GM18498 (cell line): ENCODE data around the gene TMEM260.
"Not testable (repeated sequence)": the region's sequence is repeated elsewhere in the genome, so short reads cannot be mapped to it uniquely, and the experiment has no call there.

ENCODE experiments used
- ATAC-seq: cut with Tn5 transposase; IDR thresholded peaks from one replicate; pipeline ENCODE4 v1.9.1; 2021; ENCODE audit warnings: mild to moderate bottlenecking, moderate library complexity; ENCODE audit not compliant: unreplicated experiment

The TMEM260 gene

DNA sequence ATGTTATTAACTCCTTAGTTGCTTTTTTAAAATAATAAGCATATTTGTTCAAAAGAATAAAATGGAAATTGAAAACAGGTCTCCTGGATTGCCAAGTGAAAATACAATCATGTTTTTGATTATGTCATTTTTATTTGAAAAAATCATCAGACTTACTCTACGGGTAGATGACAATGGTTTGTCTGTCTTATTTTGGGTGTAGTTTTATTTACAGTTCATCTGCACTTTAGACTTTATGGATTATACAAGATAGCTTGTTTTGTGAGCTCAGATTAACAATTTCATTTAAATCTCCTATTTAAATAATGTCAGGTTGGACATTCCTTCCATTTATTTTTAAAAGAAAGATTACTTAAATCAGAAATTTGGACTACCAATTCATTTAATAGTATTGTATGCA is 14.8 kb downstream of the TMEM260 start:
- ATAC-seq, result no peak

DNA sequence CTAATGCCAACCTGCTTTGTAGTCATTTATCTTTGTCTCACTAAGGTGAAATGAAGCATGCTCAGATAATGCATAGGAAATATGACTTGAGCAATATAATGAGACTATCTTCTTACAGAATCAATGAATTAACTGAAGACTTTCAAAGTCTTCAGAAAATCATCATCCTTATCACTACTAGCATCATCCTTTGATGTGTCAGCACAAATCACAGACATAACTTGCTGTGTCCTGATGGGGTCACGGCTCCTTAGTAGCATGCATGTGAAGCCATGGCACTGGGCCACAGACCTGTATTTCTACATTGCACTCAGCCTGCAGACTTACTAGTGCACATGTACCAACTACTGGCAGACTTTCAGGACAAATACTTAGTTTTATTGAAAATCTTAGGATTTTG is 18.9 kb downstream of the TMEM260 start:
- no peak for ATAC-seq

DNA sequence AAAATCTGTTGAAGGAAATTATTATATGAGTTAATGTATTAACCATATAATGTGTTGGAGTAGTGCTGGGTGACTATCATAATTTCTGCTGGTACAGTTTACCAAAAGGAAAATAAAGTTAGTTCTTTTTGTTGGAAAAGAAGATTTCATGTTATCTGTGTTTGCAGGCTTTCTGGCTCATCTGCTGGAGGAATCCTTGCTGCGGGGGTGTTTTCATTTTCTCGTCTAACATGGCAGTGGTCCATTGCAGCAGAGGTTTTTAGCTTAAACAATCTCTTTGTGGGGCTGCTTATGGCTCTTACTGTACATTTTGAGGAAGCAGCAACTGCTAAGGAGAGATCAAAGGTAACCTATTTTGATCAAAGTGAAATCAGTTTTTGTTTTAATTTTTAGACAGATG is 24.1 kb downstream of the TMEM260 start:
- ATAC-seq, result no peak

DNA sequence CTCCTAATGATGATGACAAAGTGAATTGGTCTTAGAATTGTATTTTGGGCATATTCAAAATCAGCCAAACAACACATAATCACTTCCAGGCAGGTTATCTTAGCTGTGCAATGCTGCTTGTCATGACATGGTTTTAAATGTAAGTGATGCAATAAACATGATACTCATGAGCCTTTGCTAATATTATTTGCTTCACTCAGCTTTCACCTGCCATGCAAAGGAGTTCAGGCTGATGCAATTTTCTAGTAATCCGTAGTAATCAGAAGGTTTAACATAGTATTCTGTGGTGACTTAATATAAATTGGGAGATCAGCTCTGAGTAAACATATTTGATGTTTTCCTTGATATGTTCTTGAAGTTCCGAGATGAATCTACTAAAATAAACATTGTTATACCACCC is 29.1 kb downstream of the TMEM260 start:
- ATAC-seq, result no peak

DNA sequence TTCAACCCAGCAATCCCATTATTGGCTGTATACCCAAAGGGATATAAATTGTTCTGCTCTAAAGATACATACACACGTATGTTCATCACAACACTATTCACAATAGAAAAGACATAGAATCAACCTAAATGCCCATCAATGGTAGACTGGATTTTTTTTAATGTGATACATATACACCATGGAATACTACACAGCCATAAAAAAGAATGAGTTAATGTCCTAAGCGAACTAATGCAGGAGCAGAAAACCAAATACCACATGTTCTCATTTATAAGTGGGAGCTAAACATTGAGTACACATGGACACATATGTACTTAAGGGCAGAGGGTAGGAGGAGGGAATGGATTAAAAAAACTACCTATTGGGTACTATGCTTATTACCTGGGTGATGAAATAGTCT is 32.1 kb downstream of the TMEM260 start:
- not testable (repeated sequence) for ATAC-seq

DNA sequence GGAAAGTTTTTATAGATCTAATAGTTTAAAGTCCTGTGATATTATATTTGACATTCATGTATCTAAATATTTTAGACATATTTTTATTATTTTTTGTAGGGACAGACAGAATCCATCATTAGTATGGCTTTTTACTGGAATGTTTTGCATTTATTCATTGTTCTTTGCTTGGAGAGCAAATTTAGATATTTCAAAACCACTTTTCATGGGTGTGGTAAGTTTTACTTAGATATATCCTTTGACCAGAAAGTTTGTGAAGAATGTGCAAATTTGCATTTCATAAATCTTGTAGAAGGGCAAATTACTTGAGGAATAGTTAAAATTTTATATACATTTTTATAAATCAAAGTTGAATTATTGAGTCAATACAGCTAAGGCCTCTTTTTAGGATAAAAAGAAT is 37.5 kb downstream of the TMEM260 start:
- ATAC-seq, result no peak

DNA sequence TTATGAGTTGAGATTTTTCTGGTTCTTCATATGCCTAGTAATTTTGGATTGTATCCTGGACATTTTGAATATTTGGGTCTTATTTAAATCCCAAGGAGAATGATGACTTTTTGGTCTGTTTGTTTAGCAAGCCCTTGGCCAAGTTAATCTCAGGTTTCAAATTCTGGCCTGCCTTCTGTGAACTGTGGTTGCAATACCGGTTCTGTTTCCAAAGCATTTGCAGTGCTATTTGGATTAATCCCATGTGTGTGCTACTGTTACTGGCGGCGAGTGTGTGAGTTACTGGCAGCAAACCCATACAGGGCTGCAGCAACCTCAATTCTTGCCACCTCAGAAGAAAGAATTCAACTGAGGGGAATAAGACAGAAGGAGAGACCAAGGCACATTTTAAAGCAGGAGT is 51.1 kb downstream of the TMEM260 start:
- ATAC-seq, result no peak

DNA sequence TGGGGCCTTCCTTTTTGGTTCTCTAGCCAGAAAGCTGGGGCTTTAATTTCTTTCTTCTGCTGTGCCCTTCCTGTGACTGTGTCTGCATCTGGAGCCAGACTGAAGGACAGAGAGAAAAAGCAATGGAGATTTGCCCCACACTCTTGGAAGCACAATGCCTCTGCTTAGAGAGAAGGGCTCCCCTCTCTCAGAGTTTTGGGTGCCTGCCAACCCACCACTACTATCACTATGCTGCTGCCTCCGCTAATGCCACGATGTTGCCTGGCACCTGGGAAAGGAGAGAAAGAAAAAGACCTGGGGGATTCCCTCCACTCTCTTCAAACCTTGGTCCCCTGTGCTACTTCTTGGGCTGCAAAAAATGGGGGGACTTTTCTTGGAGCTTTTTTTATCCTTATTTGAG is 52.6 kb downstream of the TMEM260 start:
- ATAC-seq, result no peak

DNA sequence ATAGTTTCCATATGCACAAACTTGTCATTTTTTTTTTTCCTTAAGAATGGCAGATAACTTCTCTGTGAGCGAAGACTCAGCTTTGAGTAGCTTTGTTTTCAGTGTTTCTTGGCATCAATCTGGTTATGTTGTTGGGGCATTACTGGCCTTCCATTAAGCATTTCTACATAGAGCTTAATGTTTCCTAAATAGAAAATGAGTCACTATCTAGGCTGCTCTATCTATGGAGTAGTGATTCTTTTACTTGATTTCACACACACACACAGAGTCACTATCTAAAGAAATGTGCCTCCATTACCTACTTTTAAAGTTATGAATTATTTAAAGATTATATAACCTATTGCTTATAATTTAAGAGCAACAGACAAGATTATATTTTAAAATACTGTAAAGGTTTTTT is 53.9 kb downstream of the TMEM260 start:
- no peak for ATAC-seq

DNA sequence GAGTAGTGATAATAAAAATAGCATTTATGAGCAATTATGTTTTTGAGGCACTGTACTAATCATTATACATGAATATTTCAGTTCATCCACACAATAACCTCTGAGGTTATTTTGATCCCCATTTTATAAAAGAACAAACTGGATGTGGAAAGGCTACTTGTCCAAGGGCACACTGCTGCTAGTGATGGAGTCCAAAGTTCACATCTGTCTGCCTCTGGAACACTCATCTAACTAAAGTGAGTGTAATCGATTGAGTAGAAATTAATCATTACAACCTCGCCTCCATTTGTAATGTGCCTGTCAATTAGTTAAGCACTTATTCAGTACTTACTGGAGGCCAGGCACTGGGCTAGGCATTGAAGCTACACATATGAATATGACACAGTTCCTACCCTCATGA is 55.4 kb downstream of the TMEM260 start:
- ATAC-seq, result no peak

DNA sequence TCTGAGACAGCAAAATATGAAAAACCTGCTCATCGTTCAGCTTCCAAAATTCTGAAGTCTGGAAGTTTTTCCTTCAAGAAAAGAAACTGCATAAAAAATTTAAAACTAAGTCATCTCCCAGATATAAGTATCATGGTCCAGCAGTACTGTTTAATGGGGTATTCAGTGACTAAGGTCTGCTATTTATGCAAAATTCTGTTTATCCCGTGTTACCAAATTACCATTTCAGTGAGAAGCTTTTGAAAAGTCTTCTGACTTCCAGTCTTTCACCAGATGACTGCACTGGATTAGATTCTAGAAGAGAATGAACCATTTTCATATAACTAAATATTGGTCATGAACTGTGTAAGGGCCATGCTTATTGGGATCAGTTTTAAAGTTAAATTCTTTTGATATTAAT is 67.9 kb downstream of the TMEM260 start:
- ATAC-seq, result no peak

DNA sequence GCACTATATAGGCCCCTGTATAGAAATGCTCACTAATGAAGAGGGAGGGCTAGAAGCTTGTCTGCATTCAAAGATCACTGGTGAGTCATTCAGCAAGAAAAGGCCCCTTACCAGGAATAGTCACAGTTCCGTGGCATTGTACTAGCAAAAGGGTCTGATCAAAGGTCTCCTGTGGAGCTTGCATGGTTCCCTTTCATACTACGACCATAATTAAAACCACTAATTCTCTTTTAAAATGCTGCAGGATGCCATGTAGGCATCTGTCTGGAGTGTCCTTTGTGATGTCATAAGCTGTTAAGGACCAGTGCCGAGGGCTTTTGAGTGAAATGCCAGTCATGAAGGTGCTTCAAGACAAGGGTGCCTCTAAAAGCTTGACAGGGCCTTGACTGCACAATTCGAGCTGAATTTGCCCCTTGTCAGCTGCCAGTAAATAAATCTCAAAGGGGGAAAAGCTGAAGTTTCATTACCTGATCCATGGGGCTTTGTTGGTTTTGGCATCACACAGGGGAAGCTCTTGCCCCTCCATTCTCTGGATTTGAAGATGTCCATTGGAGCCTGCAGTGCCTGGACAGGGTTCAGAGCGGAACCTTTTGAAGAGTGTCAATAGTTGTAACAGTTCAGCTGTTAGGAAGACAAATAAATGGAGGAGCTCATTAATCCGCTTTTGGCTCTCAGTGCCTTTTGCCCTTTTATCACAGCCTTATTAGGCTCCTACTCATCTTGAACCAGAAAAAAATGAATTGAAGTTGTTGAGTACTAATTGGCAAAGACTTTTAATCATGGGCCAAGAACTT is 69.1 kb downstream of the TMEM260 start:
- no peak for ATAC-seq

DNA sequence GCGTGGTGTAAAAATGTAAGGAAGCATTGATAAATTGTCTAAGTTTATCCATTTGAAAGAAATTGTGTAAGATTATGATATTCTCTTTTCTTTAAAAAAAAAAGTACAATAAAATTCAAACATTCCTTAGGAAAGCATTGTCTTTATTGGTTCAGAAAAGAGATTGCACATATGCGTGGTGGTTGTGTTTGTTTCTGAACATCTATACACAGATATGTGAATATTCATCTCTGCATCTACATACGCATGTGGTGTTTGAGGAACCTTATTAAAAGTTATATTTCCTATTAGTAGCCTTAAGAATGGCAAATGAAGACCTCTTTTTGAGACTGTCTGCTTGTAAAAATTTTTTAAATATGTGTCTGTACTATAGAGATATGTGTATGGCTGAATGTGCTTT is 69.8 kb downstream of the TMEM260 start:
- ATAC-seq, result no peak

DNA sequence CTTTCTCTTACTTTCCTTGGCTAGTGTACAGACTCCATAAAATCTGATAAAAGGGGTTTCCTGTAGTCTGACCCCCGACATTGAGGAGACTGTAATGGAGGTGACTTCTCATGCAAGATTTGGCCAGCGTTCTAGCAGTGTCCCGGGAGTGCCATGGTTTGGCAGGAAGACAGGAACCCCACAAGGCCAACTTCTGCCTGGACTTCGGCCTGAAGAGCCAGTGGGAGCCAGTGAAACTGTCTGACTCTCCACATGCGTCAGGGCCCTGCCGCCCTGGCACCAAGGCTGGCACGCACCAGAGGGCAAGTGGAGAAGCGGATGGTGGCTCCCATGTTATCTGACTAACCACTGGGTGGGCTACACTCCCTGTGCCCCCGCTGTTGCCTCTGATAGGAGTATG is 70.5 kb downstream of the TMEM260 start:
- no peak for ATAC-seq

DNA sequence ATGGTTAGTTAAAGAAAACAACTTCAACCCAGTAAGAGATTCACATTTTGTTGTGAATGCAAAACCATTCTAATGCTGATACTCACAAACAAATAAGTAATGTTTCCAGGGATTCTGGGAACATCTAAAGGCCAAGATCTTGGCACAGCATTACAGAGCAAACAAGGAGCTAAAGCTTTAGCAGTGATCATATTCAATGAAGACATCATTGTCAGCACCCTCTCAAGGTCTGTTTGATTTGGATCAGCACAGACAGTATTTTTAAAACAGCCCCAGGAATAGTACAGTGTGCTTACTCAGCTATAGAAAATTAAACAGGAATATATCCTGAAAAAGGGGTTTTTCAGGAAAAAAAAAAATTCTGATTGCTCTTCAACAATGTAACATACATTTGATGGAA is 71.4 kb downstream of the TMEM260 start:
- ATAC-seq, result no peak

DNA sequence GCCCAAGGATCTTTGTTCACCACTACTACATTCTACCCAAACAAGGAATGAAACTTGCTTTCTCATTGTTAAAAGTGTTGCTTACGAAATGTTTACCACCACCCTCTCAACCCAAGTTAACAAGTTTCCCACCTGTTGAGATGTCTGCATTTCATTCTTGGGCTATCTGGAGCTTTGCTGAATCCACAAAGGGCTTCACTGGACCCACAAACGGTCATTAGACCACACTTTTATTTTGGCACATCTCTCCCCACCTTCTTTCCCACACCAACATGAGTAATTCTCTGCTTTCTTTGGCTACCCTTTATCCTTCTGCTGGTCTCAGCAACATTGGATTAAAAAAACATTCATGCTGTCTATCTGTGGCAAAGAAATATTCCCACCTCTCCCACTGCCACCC is 78.0 kb downstream of the TMEM260 start:
- ATAC-seq, result no peak

DNA sequence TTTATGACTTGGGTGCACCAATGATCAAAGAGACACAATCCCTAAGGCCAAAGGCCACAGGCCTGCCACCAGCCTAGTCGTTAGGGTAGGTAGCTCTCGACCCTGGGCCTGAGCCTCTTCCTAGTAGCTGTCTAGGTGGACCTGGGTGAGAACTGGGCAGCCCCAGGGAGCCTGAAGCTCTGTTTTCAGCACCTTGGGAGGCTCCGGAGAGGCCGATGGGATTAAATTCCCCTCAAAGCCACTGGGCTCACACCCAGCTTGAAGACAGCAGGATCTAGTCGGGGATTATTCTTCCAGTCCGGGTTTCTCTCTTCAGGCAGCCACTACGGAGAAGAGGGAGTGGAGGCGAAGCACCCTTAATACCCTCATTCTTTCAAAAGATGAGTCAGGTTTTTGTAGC is 79.8 kb downstream of the TMEM260 start:
- no peak for ATAC-seq

DNA sequence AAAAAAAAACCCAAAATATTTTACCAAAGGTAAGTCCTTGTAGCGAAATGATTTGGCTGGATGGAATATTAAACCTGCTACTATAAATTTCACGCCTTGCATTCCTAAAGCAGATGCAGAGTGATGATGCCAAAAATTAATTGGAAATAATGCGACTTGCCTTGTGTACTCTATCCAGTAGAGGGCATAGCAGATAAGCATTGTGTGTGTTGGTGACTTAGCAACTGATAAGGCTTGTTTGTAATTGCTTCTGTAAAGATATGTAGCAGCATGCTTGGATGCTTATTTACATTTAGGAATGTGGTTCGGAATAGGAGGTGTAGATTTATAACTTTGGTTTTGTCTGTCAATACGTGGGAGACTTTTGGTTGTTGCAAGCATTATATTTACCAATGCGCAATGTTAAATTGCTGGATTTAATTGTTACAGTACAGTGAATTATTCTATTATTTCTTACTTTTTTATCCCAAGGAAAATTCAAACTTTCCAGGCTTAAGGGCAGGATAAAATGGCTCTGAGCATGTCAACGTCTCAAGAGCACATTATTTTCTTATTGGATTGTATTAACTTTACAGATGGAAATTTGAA is 80.5 kb downstream of the TMEM260 start:
- ATAC-seq, result peak; percentile 57

DNA sequence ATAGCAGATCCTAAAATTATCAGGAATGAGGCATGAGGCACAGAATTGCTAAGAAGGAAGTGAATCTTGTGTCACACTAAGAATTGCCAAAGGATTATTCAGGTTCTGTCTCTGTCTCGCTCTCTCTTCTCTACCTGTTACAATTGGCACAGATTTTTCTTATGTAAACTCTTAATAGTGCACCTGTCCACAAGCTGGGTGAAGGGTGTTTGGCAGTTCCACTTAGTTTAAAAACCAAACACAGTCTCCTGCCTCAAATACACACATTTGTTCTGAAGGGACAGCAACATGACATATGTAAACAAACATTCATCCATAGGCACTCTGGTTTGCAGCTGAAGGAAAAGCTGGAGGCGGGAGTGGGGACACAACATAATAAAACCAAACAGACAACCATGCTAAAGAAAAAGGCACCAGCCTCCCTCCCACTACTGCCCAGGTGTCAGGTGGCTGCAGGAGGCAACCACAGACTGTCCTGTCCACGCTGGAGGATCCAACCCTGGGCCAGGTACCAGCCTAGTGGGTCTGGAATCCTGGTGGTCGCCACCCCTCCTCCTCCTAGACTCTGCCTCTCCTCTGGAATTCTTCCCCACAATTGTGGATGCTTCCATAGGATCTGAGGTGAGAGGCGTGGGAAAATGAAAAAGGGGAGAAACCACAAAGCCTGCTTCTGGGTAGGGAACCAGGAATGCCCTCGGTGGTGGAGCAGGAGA is 81.2 kb downstream of the TMEM260 start:
- ATAC-seq, result no peak

DNA sequence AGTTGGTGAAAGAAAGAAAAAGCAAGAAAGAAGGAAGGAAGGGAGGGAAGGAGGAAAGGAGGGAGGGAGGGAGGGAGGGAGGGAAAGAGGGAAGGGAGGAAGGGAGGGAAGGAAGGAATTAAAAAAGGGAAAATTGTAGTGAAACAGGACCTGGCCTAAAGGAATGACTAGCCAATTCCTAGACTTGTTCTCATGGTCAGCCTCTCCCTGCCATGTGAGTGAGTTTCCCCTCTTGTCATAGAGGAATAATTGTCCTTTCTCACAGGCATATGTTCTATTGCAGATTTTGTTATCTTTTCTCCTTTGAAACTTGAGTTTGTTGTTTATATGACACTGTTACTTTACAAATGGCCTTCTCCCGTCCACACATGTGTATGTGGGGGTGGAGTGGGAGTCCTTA is 81.9 kb downstream of the TMEM260 start:
- no peak for ATAC-seq

DNA sequence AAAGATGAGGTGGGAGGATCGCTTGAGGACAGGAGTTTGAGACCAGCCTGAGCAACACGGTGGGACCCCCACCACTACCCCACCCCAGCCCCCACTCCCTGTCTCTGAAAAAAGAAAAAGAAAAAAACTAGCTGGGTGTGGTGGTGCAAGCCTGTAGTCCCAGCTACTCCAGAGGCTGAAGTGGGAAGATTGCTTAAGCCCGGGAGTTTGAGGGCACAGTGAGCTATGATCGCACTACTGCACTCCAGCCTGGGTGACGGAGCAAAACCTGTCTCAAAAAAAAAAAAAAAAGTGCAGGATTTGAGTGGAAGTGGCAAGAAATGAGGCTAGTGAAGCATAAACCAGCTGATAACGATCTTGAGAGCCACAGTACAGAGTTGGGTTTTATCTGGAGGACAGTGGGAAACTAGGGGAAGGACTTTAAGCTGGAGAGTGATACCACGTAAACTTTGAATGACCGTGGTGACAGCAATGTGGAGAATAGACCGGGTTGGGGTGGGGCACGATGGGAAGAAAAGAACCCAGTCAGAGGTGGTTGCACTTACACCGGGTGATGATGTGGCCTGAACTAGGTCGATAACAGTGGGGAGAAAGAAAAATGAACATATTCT is 85.3 kb downstream of the TMEM260 start:
- ATAC-seq, result no peak

DNA sequence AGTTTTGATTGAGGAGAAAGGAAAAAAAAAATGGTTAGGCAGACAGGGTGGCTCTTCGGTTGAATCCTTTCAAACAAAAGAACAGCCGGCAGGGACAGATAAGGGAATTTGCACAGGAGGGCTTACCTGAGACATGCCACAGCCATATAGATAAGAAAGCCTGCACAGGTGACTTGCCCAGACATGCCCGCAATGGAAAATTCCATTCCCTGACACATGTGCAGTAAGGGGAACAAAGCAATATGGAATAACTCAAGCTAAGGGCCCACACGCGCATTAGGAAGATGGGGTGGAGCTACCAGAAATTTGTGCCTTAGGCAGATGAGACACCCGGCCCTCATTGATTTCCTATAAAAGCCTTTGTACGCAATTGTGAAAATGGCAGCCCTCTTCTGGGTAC is 86.7 kb downstream of the TMEM260 start:
- ATAC-seq, result no peak
